Endothelial cell of umbilical vein (primary cell): ENCODE measurements around the gene FYN. TPM values are rescaled to one million over a fixed set of nuclear protein-coding genes. Genes with fewer than 3 reads are reported as not detected.

Experiments used
- BruUV-seq: library from RNA; stranded (reverse); fragments of 400-500 nt; replicated peaks from 2 replicates; lab custom pipeline; 2021; lab: Mats Ljungman, UMichigan
- CTCF ChIA-PET: fragments of 300-600, 350-600 bp; sonication (Branson Sonifier 250); formaldehyde crosslinking; loops from one replicate; lab custom pipeline; 2021; ENCODE audit warnings: antibody characterized with exemption, inconsistent platforms; lab: Charles Lee
- POLR2A ChIA-PET: fragments of 300-600, 350-600 bp; sonication (Branson Sonifier 250); formaldehyde crosslinking; loops from one replicate; lab custom pipeline; 2021; ENCODE audit warnings: antibody characterized with exemption, inconsistent platforms; lab: Charles Lee
- DNase-seq: peaks from one replicate; pipeline ENCODE4 v3.0.0-alpha.2; 2011; ENCODE audit warnings: low read depth, low spot score
- FAIRE-seq: peaks from 2 replicates; lab custom pipeline; 2011; peaks lifted over from hg19 to GRCh38; lab: Jason Lieb, UNC
- H2AFZ ChIP-seq: 2 replicates; pipeline ENCODE4 v1.6.0; 2012; ENCODE audit warnings: low read depth, low read length, control low read depth, inconsistent platforms
- H3K27ac ChIP-seq: 2 replicates; pipeline ENCODE4 v1.5.1; 2011; ENCODE audit warnings: low read depth, mild to moderate bottlenecking, control low read depth, low read length, moderate library complexity; ENCODE audit not compliant: insufficient read depth
- H3K27me3 ChIP-seq, 2 experiments: 2 replicates each; pipeline versions ENCODE4 v1.6.0 to v1.6.1; 2011; ENCODE audit warnings: low read length in 2 of 2, mixed read lengths in 1 of 2; ENCODE audit not compliant: control insufficient read depth in 2 of 2, insufficient read depth in 2 of 2
- H3K36me3 ChIP-seq, 2 experiments: 2 replicates in 1 of 2; 3 replicates in 1 of 2; pipeline ENCODE4 v1.5.1; 2011; ENCODE audit warnings: low read length in 2 of 2, mild to moderate bottlenecking in 1 of 2, moderate library complexity in 1 of 2; ENCODE audit not compliant: control insufficient read depth in 2 of 2, insufficient read depth in 2 of 2; ENCODE audit errors: extremely low read depth in 1 of 2
- H3K4me1 ChIP-seq: 3 replicates; pipeline ENCODE4 v1.5.1; 2011; ENCODE audit warnings: mild to moderate bottlenecking, low read length; ENCODE audit not compliant: control insufficient read depth, insufficient read depth; ENCODE audit errors: extremely low read depth
- H3K4me2 ChIP-seq: 2 replicates; pipeline ENCODE4 v1.6.1; 2011; ENCODE audit warnings: low read length, control low read depth, mixed read lengths; ENCODE audit not compliant: insufficient read depth
- H3K4me3 ChIP-seq, 3 experiments: fragments of 200-600 bp in 1 of 3; sonication (generic), shearing (Covaris generic) in 1 of 3; replicated peaks in 1 of 3; 2 replicates each; pipeline ENCODE4 v1.5.1; 2011 to 2016; ENCODE audit warnings: control low read depth in 3 of 3, low read length in 3 of 3, mild to moderate bottlenecking in 2 of 3, inconsistent platforms in 1 of 3, low read depth in 1 of 3, moderate library complexity in 1 of 3; ENCODE audit not compliant: insufficient read depth in 1 of 3
- H3K79me2 ChIP-seq: 2 replicates; pipeline ENCODE4 v1.6.0; 2012; ENCODE audit warnings: low read length, inconsistent platforms; ENCODE audit not compliant: control insufficient read depth, insufficient read depth
- H3K9ac ChIP-seq: replicated peaks from 2 replicates; pipeline ENCODE3; 2011; ENCODE audit warnings: low read length, control low read depth; ENCODE audit not compliant: insufficient read depth; ENCODE audit errors: extremely low read depth
- H3K9me1 ChIP-seq: replicated peaks from 3 replicates; pipeline ENCODE4 v1.6.0; 2011; ENCODE audit warnings: mild to moderate bottlenecking, low read length; ENCODE audit not compliant: control insufficient read depth, insufficient read depth; ENCODE audit errors: extremely low read depth
- H3K9me3 ChIP-seq: replicated peaks from 2 replicates; pipeline ENCODE4 v1.5.1; 2012; ENCODE audit warnings: low read length, inconsistent platforms; ENCODE audit not compliant: control insufficient read depth, insufficient read depth
- H4K20me1 ChIP-seq: replicated peaks from 2 replicates; pipeline ENCODE3; 2011; ENCODE audit warnings: mild to moderate bottlenecking, low read length; ENCODE audit not compliant: control insufficient read depth, insufficient read depth; ENCODE audit errors: extremely low read depth
- EZH2 ChIP-seq: IDR thresholded peaks from 2 replicates; pipeline ENCODE4 v1.6.1; 2012; ENCODE audit warnings: borderline replicate concordance, low read depth, mild to moderate bottlenecking, moderate library complexity, low read length, inconsistent platforms; ENCODE audit not compliant: severe bottlenecking
- FOS ChIP-seq: IDR thresholded peaks from 2 replicates; pipeline ENCODE4 v1.6.1; 2011; ENCODE audit warnings: mild to moderate bottlenecking, low read length, moderate library complexity, borderline replicate concordance; ENCODE audit not compliant: insufficient read depth
- GATA2 ChIP-seq: IDR thresholded peaks from 2 replicates; pipeline ENCODE4 v1.7.0; 2011; ENCODE audit warnings: low read depth, mild to moderate bottlenecking, moderate library complexity, mixed read lengths, low read length; ENCODE audit not compliant: insufficient read length, insufficient read depth
- JUN ChIP-seq: IDR thresholded peaks from 2 replicates; pipeline ENCODE4 v1.6.1; 2011; ENCODE audit warnings: borderline replicate concordance, low read depth; ENCODE audit not compliant: insufficient read length, insufficient read depth
- MYC ChIP-seq: IDR thresholded peaks from one replicate; pipeline ENCODE4 v1.6.1; 2011; ENCODE audit warnings: mild to moderate bottlenecking, low read depth, low read length
- POLR2A ChIP-seq: IDR thresholded peaks from 2 replicates; pipeline ENCODE4 v1.6.1; 2012; ENCODE audit warnings: low read depth, mild to moderate bottlenecking, control low read depth, low read length
- POLR2AphosphoS5 ChIP-seq: IDR thresholded peaks from 2 replicates; pipeline ENCODE4 v1.6.1; 2012; ENCODE audit warnings: low read depth, mild to moderate bottlenecking, control low read depth, low read length, moderate library complexity; ENCODE audit not compliant: insufficient read depth
- dilution Hi-C: fragments of 300-500 bp; cut with MboI; formaldehyde crosslinking; loops from one replicate; pipeline ENCODE4 v1.15.0; 2019; ENCODE audit warnings: low sequenced_read_pairs; ENCODE audit not compliant: extremely low pct_ligation_motif_present
- intact Hi-C: fragments of 100-400 bp; cut with micrococcal nuclease; formaldehyde crosslinking; loops from one replicate; pipeline ENCODE4 v1.10.0; 2022
- polyA plus RNA-seq, 4 experiments: library from polyadenylated mRNA; depleted of rRNA in 3 of 4; stranded (reverse) in 3 of 4; unstranded in 1 of 4; fragments of >200 nt; gene quantifications; 2 replicates each; pipeline versions ENCODE4 v1.2.1 to v1.2.3, GENCODE V29; 2011 to 2012; ENCODE audit warnings: missing spikeins in 1 of 4
- total RNA-seq: library from RNA; stranded (reverse); gene quantifications from 2 replicates; pipeline ENCODE4 v1.2.3, GENCODE V29; 2021
- TF ChIP-seq, protein P1 (sequence below): IDR thresholded peaks from 2 replicates; pipeline ENCODE4 v1.6.1; 2011; ENCODE audit not compliant: insufficient read depth, insufficient read length
- TF ChIP-seq, protein P2 (sequence below), 2 donors: IDR thresholded peaks; 1 replicate in 1 of 2; 2 replicates in 1 of 2; pipeline ENCODE4 v1.5.1; 2011; ENCODE audit warnings: low read length in 2 of 2, mild to moderate bottlenecking in 2 of 2, moderate library complexity in 2 of 2, control low read depth in 1 of 2, inconsistent platforms in 1 of 2, low read depth in 1 of 2; ENCODE audit not compliant: insufficient read depth in 1 of 2; ENCODE audit errors: extremely low read depth in 1 of 2

Gene FYN
- total and polyA plus RNA-seq, 2 donors (not counting 3 experiments of a cell fraction or from before 2014, with no cell fraction given), result 69.0 to 143 TPM

DNA sequence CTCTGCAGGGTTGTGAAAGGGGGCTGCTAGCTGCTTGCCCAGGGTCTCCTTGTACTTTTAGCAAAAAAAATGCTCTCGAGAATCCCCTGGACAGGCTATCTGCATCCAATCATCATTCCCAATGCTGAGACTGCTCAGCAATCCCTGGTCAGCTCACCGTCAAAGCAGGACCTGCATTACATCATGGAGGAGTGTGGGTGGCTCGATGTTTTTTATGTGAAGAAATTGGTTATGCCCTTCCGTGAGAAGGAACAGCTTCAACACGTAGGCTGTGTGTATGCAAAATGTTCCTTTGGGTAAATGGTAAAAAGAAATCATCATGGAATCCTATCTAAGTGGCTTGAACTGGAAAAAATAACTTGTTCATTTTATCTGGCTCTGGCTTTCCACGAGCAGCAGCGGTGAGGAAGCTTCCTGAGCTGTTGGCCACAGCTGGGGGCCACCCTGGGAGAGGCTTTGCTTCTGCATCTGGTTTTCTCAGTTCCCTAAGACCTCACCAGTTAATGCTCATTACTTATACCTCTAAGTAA lies 111.4 kb downstream of the FYN start:
- H4K20me1 ChIP-seq, result no peaks in the 10 kb centered on the region
- dilution Hi-C loops, result no loop called here
- no peak overlapping the region for H3K9ac ChIP-seq
- no peaks in the 10 kb centered on the region for H3K9me3 ChIP-seq
- FAIRE-seq, result no peak
- H3K79me2 ChIP-seq, result peaks cover 4% of the 10 kb centered on the region
- ChIA-PET POLR2A (no interaction called here), CTCF (interaction anchor here (1.2 to 3.1 kb wide), 2 partner anchors 26 to 62 kb away, joined by 4 to 11 read pairs; no protein-coding TSS in a partner anchor)
- no peaks in the 10 kb centered on the region for H3K9me1 ChIP-seq
- H3K4me1 ChIP-seq, result peaks cover 46% of the 10 kb centered on the region
- no TSS peak for BruUV-seq
- H3K4me3 ChIP-seq, result no peak overlapping the region
- intact Hi-C loops, result no loop called here
- TF ChIP-seq JUN, result no peak
- no peak for TF ChIP-seq MYC
- TF ChIP-seq, protein P1, sequence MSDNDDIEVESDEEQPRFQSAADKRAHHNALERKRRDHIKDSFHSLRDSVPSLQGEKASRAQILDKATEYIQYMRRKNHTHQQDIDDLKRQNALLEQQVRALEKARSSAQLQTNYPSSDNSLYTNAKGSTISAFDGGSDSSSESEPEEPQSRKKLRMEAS, result no peak
- no peak for TF ChIP-seq POLR2AphosphoS5
- TF ChIP-seq GATA2, result no peak
- no peak for TF ChIP-seq FOS
- no peak for TF ChIP-seq EZH2
- H2AFZ ChIP-seq, result no peak overlapping the region
- no peaks in the 10 kb centered on the region for H3K27me3 ChIP-seq
- no peak overlapping the region for H3K27ac ChIP-seq
- no peak overlapping the region for H3K4me2 ChIP-seq
- no peaks in the 10 kb centered on the region for H3K36me3 ChIP-seq
- no peak for DNase-seq

DNA sequence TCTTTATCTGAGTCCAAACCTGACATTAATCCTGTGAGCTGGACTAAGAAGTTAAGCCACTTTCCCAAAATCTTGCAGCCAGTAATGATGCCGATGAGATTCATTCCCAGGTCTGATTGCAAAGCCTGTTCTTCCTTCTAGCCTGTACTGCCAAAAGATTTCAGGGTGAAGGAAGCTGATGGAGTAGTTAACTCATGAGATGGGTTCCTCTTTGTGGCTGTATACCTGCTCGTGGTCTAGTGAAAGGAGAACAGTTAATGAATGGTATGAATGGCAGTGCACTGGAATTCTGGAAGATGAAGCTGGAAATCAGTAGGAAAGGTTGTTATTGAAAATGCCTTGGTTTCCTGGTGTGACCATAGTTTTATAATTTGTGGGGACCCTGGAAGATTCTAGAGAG lies 112.0 kb downstream of the FYN start:
- Histone ChIP-seq H2AFZ (no peak overlapping the region), H3K9me3 (no peaks in the 10 kb centered on the region), H4K20me1 (no peaks in the 10 kb centered on the region), H3K9me1 (no peaks in the 10 kb centered on the region), H3K4me2 (no peak overlapping the region), H3K9ac (no peak overlapping the region), H3K27ac (no peak overlapping the region), H3K4me3 (no peak overlapping the region), H3K4me1 (peaks cover 52% of the 10 kb centered on the region), H3K79me2 (peaks cover 7% of the 10 kb centered on the region), H3K36me3 (no peaks in the 10 kb centered on the region), H3K27me3 (no peaks in the 10 kb centered on the region)
- POLR2A ChIA-PET, result no interaction called here
- TF ChIP-seq, protein P2, sequence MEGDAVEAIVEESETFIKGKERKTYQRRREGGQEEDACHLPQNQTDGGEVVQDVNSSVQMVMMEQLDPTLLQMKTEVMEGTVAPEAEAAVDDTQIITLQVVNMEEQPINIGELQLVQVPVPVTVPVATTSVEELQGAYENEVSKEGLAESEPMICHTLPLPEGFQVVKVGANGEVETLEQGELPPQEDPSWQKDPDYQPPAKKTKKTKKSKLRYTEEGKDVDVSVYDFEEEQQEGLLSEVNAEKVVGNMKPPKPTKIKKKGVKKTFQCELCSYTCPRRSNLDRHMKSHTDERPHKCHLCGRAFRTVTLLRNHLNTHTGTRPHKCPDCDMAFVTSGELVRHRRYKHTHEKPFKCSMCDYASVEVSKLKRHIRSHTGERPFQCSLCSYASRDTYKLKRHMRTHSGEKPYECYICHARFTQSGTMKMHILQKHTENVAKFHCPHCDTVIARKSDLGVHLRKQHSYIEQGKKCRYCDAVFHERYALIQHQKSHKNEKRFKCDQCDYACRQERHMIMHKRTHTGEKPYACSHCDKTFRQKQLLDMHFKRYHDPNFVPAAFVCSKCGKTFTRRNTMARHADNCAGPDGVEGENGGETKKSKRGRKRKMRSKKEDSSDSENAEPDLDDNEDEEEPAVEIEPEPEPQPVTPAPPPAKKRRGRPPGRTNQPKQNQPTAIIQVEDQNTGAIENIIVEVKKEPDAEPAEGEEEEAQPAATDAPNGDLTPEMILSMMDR (IDR thresholded peaks at IDR 0.05; ENCODE audit: extremely low read depth in 1 of 2, insufficient read depth in 1 of 2, low read depth in 1 of 2, low read length in 2 of 2), result no peak
- TF ChIP-seq JUN (no peak), GATA2 (no peak), MYC (no peak), POLR2AphosphoS5 (no peak), EZH2 (no peak), POLR2A (no peak), FOS (no peak)
- TF ChIP-seq, protein P1, result no peak
- BruUV-seq, result no TSS peak
- no peak for FAIRE-seq
- intact Hi-C loops (no loop called here), dilution Hi-C loops (no loop called here)
- no peak for DNase-seq
- CTCF ChIA-PET, result interaction anchor here (3.1 kb wide), 1 partner anchor 63 kb away, joined by 11 read pairs; no protein-coding TSS in a partner anchor
